ENCODE measurements around the gene TCEA3. TPM values are rescaled to one million over a fixed set of nuclear protein-coding genes. Genes with fewer than 3 reads are reported as not detected.
A peak's percentile ranks its signal among the peaks of the same experiment; 100 is the strongest.

TCEA3 gene
- total RNA-seq, 3 donors from 2014 or later = 8.5 to 38.0 (median 31.2) TPM

GRCh38 chr1:23367791-23368561 lies 56.6 kb downstream of the TCEA3 start:
- Histone ChIP-seq H3K4me3 (peak overlapping the region; percentile 79 to 90 (median 79)), H3K9me3 (peaks cover 16 to 19% of the 10 kb centered on the region in 2 donors), H3K27me3 (no peaks in the 10 kb centered on the region), H3K36me3 (peaks cover under 1% of the 10 kb centered on the region), H3K27ac (peak overlapping the region; percentile 89 to 96), H3K4me1 (peaks cover 10 to 29% of the 10 kb centered on the region in 2 donors)
- intact Hi-C loops (cut with DNase I; ENCODE audit: low total_unique reads) = no loop called here
- peak; percentile 99 for DNase-seq (ENCODE audit: low spot score in 2 of 2)
- TF ChIP-seq POLR2A (IDR thresholded peaks at IDR 0.05) = peak; percentile 59
- TF ChIP-seq POLR2AphosphoS5 (IDR thresholded peaks at IDR 0.05) = peak; percentile 34 to 77 (median 51)
- TF ChIP-seq CTCF (IDR thresholded peaks at IDR 0.05) = no peak

- peaks cover 10 to 29% of the 10 kb centered on the region in 2 donors for H3K4me1 ChIP-seq
- H3K36me3 ChIP-seq = peaks cover 6% of the 10 kb centered on the region
- no peak for TF ChIP-seq POLR2A (IDR thresholded peaks at IDR 0.05)
- TF ChIP-seq CTCF (IDR thresholded peaks at IDR 0.05) = no peak
- peaks cover 22 to 25% of the 10 kb centered on the region in 2 donors for H3K9me3 ChIP-seq
- H3K27me3 ChIP-seq = no peaks in the 10 kb centered on the region
- H3K27ac ChIP-seq = peak overlapping the region; percentile 89 to 96
- H3K4me3 ChIP-seq = peak overlapping the region; percentile 79 to 90 (median 79)
- intact Hi-C loops (cut with DNase I; ENCODE audit: low total_unique reads) = no loop called here
- no peak for DNase-seq (ENCODE audit: low spot score in 2 of 2)
Observed at GRCh38 chr1:23367451-23367790, 57.1 kb downstream of the TCEA3 start.

GRCh38 chr1:23366598-23366997 lies 58.0 kb downstream of the TCEA3 start:
- H3K27ac ChIP-seq = peak overlapping the region; percentile 89 to 96
- DNase-seq (ENCODE audit: low spot score in 2 of 2) = no peak
- peak overlapping the region; percentile 79 to 90 (median 79) for H3K4me3 ChIP-seq
- H3K27me3 ChIP-seq = no peaks in the 10 kb centered on the region
- H3K4me1 ChIP-seq = peaks cover 10 to 23% of the 10 kb centered on the region in 2 donors
- intact Hi-C loops (cut with DNase I; ENCODE audit: low total_unique reads) = no loop called here
- peaks cover 13% of the 10 kb centered on the region for H3K36me3 ChIP-seq
- peaks cover 30 to 33% of the 10 kb centered on the region in 2 donors for H3K9me3 ChIP-seq
- no peak for TF ChIP-seq CTCF (IDR thresholded peaks at IDR 0.05)
- TF ChIP-seq POLR2A (IDR thresholded peaks at IDR 0.05) = no peak
- TF ChIP-seq POLR2AphosphoS5 (IDR thresholded peaks at IDR 0.05) = no peak

- Histone ChIP-seq H3K4me3 (peak overlapping the region in 2 of 3 donors; percentile 79 to 90), H3K36me3 (peaks cover 13% of the 10 kb centered on the region), H3K27me3 (no peaks in the 10 kb centered on the region), H3K27ac (peak overlapping the region; percentile 89 to 96), H3K4me1 (peaks cover 5 to 18% of the 10 kb centered on the region in 2 donors), H3K9me3 (peaks cover 35 to 37% of the 10 kb centered on the region in 2 donors)
- no peak for DNase-seq (ENCODE audit: low spot score in 2 of 2)
- no peak for TF ChIP-seq POLR2A (IDR thresholded peaks at IDR 0.05)
- intact Hi-C loops (cut with DNase I; ENCODE audit: low total_unique reads) = no loop called here
Observed at GRCh38 chr1:23366146-23366545, 58.4 kb downstream of the TCEA3 start.

GRCh38 chr1:23362218-23362713 lies 62.3 kb downstream of the TCEA3 start:
- no peak for DNase-seq (ENCODE audit: low spot score in 2 of 2)
- H3K27ac ChIP-seq = no peak overlapping the region

More at GRCh38 chr1:23362218-23362713, 62.3 kb downstream of the TCEA3 start:
- H3K4me3 ChIP-seq = peak overlapping the region in 1 of 3 donors; percentile 31
- no peaks in the 10 kb centered on the region for H3K27me3 ChIP-seq
- peaks cover 41 to 53% of the 10 kb centered on the region in 2 donors for H3K9me3 ChIP-seq
- TF ChIP-seq POLR2AphosphoS5 (IDR thresholded peaks at IDR 0.05) = no peak
- TF ChIP-seq CTCF (IDR thresholded peaks at IDR 0.05) = no peak
- TF ChIP-seq POLR2A (IDR thresholded peaks at IDR 0.05) = no peak
- peaks cover 0 to 6% of the 10 kb centered on the region in 2 donors for H3K4me1 ChIP-seq
- intact Hi-C loops (cut with DNase I; ENCODE audit: low total_unique reads) = no loop called here
- H3K36me3 ChIP-seq = peaks cover 18% of the 10 kb centered on the region

Data from breast epithelium (tissue), 4 donors.